Ectodermal cell (in vitro differentiated cells): ENCODE measurements around the gene ADARB2.

Experiments
- H3K27ac ChIP-seq: 2 replicates; pipeline ENCODE4 v1.7.0; 2013; ENCODE audit warnings: mild to moderate bottlenecking, low read depth, low read length; ENCODE audit not compliant: insufficient read depth, poor library complexity, severe bottlenecking
- H3K27me3 ChIP-seq: 2 replicates; pipeline ENCODE4 v1.7.0; 2013; ENCODE audit warnings: mild to moderate bottlenecking, low read length; ENCODE audit not compliant: insufficient read depth, control insufficient read depth, poor library complexity, severe bottlenecking
- H3K36me3 ChIP-seq: one replicate; pipeline ENCODE4 v1.7.0; 2013; ENCODE audit warnings: low read length; ENCODE audit not compliant: control insufficient read depth, insufficient read depth
- H3K4me1 ChIP-seq: one replicate; pipeline ENCODE4 v1.7.0; 2013; ENCODE audit warnings: low read length; ENCODE audit not compliant: control insufficient read depth, insufficient read depth
- H3K4me3 ChIP-seq: 2 replicates; pipeline ENCODE4 v1.7.0; 2013; ENCODE audit warnings: low read depth, low read length, control low read depth; ENCODE audit not compliant: insufficient read depth
- H3K9me3 ChIP-seq: 2 replicates; pipeline ENCODE4 v1.7.0; 2013; ENCODE audit warnings: mild to moderate bottlenecking, low read length, moderate library complexity; ENCODE audit not compliant: control insufficient read depth
- WGBS, 2 experiments: methylation state at CpG; one replicate each; pipeline ENCODE4 v1.1.7; 2013; ENCODE audit warnings: missing lambda C conversion rate in 2 of 2; 5-methylcytosine and 5-hydroxymethylcytosine counted together

Gene ADARB2

DNA sequence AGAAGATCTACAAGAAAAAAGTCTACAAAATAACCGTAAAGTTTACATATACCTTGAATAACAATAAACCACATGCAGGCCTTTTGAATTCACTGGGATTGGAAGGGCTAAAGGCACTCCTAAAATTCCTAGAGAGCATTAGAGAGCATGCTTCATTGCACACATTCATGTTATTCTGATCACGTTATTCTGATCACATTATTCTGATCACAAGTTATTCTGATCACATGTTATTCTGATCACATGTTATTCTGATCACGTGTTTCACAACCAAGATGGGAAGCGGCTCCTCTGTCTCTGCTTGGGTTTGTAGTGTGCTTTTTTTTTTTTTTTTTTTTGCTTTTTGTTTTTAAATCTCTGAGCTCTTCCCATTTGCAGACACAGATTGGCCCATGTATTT lies 20.5 kb downstream of the ADARB2 start:
- no peaks in the 10 kb centered on the region for H3K9me3 ChIP-seq
- no peaks in the 10 kb centered on the region for H3K36me3 ChIP-seq
- no peaks in the 10 kb centered on the region for H3K27me3 ChIP-seq
- H3K4me3 ChIP-seq: no peak overlapping the region
- no peak overlapping the region for H3K27ac ChIP-seq
- WGBS, 2 experiments: 57 to 60% methylated on average over 2 to 4 of the region's 4 CpGs
- H3K4me1 ChIP-seq: peaks cover 4% of the 10 kb centered on the region

DNA sequence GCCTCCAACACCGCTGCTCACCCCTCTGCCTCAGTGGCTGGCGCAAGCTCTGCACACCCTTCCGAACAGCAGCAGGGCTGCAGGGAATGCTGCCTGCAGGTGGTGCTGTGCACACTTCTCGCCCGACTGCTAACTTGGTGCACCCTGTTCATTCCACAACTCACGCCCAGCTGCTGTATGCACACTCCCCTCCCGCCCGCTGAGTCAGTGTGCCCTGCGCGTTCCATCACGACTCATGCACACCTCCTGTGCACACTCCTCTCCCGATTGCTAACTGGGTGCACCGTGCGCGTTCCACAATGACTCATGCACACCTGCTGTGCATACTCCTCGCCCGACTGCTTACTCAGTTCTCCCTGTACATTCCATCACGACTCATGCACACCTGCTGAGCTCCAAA lies 21.5 kb downstream of the ADARB2 start:
- Histone ChIP-seq H3K27me3 (no peaks in the 10 kb centered on the region), H3K9me3 (no peaks in the 10 kb centered on the region), H3K4me1 (peaks cover 4% of the 10 kb centered on the region), H3K36me3 (no peaks in the 10 kb centered on the region), H3K4me3 (no peak overlapping the region), H3K27ac (no peak overlapping the region)
- 33 to 39% methylated on average over 18 of the region's 18 CpGs for WGBS, 2 experiments

DNA sequence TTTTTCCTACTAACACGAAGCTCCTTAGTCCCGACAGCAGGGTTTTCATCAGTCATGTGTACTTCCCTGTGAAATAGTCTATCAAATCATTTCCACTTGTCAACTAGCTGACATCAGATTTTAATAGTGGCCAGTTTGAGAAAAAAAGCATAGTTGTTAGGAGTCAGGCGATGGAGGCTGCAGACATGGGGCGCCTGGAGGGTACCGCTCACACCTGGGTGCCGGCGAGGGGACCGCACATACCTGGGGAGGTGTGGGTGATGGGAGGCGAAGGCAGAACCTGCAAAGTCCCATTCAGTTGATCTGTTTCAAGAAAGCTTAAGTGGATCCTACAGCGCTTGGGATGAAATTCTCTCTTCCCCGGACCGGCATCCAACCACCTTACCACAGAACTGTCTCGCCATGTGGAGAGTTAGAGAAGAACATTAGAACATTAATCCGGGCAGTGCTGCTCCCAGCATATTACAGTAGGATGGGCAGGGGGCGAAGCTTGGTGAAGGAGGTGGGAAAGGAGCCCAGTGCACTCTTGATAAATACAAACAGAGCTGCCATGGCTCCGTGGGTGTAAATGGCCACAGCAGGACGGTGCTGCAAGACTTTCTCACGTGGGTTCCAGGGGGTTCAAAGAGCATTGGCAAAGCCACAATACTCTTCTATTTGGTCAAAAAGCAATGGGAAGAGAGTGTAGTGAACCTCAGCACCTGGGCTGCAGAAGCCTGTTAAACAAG lies 24.2 kb downstream of the ADARB2 start:
- Histone ChIP-seq H3K4me1 (peaks cover 4% of the 10 kb centered on the region), H3K27me3 (no peaks in the 10 kb centered on the region), H3K9me3 (no peaks in the 10 kb centered on the region), H3K27ac (no peak overlapping the region), H3K36me3 (no peaks in the 10 kb centered on the region), H3K4me3 (no peak overlapping the region)
- WGBS, 2 experiments: 93 to 96% methylated on average over 18 of the region's 18 CpGs

DNA sequence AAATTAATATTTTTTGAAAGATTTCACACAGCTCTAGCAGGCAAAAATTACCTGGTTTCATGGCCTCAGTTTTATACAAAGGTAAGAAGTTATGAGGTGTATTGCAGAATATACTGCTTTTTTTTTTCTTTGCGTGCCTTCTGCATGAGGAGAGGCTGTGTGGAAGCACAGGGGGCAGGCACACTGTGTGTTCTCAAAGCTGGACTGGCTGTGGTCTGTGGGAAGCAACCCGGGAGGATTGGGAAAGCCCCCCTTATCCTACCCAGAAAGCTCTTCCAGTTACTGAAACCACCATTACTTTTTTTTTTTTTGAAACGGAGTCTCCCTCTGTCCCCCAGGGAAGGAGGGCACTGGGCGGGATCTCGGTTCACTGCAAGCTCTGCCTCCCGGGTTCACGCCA lies 25.0 kb downstream of the ADARB2 start:
- peaks cover 4% of the 10 kb centered on the region for H3K4me1 ChIP-seq
- H3K27ac ChIP-seq: no peak overlapping the region
- H3K27me3 ChIP-seq: no peaks in the 10 kb centered on the region
- WGBS, 2 experiments: 93 to 94% methylated on average over 6 to 7 of the region's 7 CpGs
- H3K9me3 ChIP-seq: no peaks in the 10 kb centered on the region
- no peak overlapping the region for H3K4me3 ChIP-seq
- no peaks in the 10 kb centered on the region for H3K36me3 ChIP-seq

DNA sequence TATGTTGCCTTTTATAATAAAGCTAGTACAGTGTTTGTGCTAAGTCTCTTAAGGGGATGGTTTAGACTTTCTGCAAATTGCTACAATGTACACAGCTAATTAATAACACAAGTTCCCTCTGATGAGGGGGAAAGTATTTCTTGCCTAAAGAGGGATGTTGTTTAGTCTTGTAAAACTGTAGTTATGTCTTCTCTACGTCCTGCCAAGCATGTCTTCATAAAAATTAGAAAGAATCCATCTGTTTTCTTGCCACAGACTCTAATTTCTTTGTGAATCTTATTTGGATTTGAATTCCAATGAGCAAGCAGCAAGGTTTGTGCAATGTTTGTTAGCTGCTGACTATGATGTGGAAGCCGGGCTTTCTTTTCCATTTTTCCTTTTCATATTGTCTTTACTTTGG lies 28.2 kb downstream of the ADARB2 start:
- no peak overlapping the region for H3K27ac ChIP-seq
- no peaks in the 10 kb centered on the region for H3K36me3 ChIP-seq
- WGBS, 2 experiments: 71 to 100% methylated on average over 1 to 2 of the region's 2 CpGs
- H3K9me3 ChIP-seq: no peaks in the 10 kb centered on the region
- no peaks in the 10 kb centered on the region for H3K4me1 ChIP-seq
- H3K27me3 ChIP-seq: no peaks in the 10 kb centered on the region
- no peak overlapping the region for H3K4me3 ChIP-seq

DNA sequence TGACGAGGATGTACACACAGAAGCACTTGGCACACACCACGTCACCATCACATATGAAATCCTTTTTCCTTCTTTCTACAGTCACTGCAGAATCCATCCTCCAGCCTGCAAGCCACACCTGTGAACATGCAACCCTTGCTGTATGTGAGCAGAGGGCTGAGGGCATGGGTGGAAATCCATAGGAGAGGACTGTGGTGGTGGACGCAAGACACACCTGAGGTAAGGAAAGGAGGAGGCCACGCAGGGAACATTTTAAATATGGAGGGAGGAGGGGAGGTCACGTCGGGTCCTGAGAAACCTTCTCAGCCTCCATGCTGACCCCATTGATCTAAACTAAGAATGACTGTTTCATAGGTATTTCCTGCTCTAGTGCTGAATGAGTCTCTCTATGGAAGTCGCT lies 28.6 kb downstream of the ADARB2 start:
- Histone ChIP-seq H3K36me3 (no peaks in the 10 kb centered on the region), H3K27ac (no peak overlapping the region), H3K4me3 (no peak overlapping the region), H3K27me3 (no peaks in the 10 kb centered on the region), H3K4me1 (no peaks in the 10 kb centered on the region), H3K9me3 (no peaks in the 10 kb centered on the region)
- 94 to 95% methylated on average over 7 of the region's 7 CpGs for WGBS, 2 experiments

DNA sequence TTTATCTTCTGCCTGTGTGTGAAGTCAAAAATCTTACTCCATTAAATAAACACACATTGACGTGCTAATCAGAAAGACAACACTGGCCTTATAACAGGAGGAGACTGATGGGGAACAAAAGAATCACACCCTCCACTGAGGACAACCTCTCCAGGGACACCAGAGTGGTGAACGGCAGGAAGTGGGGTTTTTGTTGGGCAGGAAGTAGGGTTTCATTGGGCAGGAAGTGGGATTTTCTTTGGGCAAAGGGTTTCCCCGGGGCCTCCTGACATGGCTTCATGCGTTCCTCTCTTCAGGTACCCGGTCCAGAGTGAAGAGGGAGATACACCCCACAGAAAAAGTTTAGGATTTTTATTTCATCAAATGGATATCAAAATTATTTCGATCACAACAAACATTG lies 30.6 kb downstream of the ADARB2 start:
- Histone ChIP-seq H3K27me3 (no peaks in the 10 kb centered on the region), H3K27ac (no peak overlapping the region), H3K4me3 (no peak overlapping the region), H3K4me1 (no peaks in the 10 kb centered on the region), H3K36me3 (no peaks in the 10 kb centered on the region), H3K9me3 (no peaks in the 10 kb centered on the region)
- WGBS, 2 experiments: 55% methylated on average over 5 of the region's 6 CpGs

DNA sequence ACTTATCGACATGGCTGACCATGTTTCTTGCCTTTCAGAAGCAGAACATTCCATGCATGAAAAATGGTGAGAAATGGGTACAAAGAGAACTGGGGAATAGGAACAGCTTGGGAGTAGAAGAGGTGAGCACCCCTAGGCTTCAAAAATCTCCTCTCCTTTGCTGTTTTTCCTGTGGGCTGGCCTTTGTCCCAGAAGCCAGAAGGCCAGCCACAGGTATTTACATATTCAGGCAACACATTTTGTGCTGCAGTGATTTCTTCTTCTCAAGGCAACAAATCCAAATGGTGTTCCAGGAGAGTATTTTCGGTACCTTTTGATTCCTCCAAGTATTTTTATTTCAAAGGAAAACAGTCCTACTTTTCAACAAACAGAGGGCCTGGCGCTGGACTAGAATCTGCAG lies 31.1 kb downstream of the ADARB2 start:
- Histone ChIP-seq H3K27ac (no peak overlapping the region), H3K4me3 (no peak overlapping the region), H3K27me3 (no peaks in the 10 kb centered on the region), H3K36me3 (no peaks in the 10 kb centered on the region), H3K9me3 (no peaks in the 10 kb centered on the region), H3K4me1 (no peaks in the 10 kb centered on the region)
- 83 to 96% methylated on average over 3 of the region's 3 CpGs for WGBS, 2 experiments

DNA sequence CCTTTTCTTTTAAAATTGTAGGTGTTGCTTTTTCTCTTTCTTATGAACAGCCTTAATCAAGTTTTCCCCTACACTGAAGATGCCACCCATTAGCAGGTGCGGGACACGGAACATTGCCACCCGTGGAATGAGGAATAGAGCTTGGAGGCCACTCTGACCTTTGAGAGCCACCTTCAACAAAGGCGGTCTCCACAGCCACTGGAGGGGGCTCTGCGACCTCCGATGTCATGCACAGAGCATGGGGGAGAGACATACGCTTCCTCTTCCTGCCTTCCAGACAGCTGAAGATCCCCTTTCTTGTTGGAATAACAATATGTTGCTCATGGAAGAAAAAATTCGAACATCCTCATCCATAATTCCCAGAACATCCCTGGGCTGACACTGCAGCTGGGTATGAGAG lies 39.1 kb downstream of the ADARB2 start:
- Histone ChIP-seq H3K27ac (no peak overlapping the region), H3K4me3 (no peak overlapping the region), H3K27me3 (no peaks in the 10 kb centered on the region), H3K36me3 (no peaks in the 10 kb centered on the region), H3K4me1 (no peaks in the 10 kb centered on the region), H3K9me3 (no peaks in the 10 kb centered on the region)
- 90 to 92% methylated on average over 7 of the region's 8 CpGs for WGBS, 2 experiments

DNA sequence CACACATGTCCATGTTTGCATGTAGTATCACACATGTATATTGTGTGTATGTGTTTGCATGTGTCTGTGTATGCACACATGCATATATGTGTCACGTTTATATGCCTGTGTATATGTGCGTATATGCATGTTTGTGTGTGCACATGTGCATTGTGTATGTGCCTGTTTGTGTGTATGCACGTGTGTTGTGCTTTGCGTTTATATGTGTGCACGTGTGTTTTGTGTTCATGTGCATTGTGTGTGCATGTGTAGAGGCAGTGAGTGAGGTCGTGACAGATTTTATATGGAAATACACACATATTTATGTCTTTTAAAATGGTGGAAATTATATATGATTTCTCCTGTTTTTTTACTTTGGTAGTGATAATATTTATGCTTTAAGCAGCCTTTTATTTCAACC lies 41.2 kb downstream of the ADARB2 start:
- Histone ChIP-seq H3K27ac (no peak overlapping the region), H3K4me3 (no peak overlapping the region), H3K9me3 (no peaks in the 10 kb centered on the region), H3K27me3 (no peaks in the 10 kb centered on the region), H3K4me1 (no peaks in the 10 kb centered on the region), H3K36me3 (no peaks in the 10 kb centered on the region)
- 84 to 99% methylated on average over 5 to 6 of the region's 6 CpGs for WGBS, 2 experiments

DNA sequence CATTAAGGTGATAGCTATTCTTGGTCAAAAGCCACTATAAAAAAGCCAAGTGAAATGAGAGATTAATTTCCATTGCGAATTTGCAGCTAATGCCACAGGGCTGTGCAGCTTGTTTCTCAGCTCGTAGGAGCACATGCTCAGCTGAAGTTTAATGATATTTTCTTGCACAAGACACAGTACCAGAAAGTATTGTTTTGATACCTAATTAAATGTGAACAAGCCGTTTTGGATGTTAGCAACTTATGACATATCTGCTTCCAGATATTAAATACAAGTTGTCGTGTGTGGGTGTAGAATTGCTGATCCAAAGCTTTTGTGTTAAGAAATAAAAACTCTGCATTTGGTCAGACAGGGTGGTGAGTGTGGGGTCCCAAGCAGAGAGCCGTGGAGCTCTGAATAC lies 47.2 kb downstream of the ADARB2 start:
- no peaks in the 10 kb centered on the region for H3K27me3 ChIP-seq
- H3K4me1 ChIP-seq: no peaks in the 10 kb centered on the region
- WGBS, 2 experiments: 91 to 96% methylated on average over 5 of the region's 5 CpGs
- H3K9me3 ChIP-seq: no peaks in the 10 kb centered on the region
- H3K36me3 ChIP-seq: no peaks in the 10 kb centered on the region
- H3K27ac ChIP-seq: no peak overlapping the region
- H3K4me3 ChIP-seq: no peak overlapping the region
